Endothelial cell (in vitro differentiated cells): ENCODE results near the gene TMTC4. TPM values are rescaled to one million over a fixed set of nuclear protein-coding genes. Genes with fewer than 3 reads are reported as not detected.
A peak's percentile ranks its signal among the peaks of the same experiment; 100 is the strongest.
"Not testable (repeated sequence)": the region's sequence is repeated elsewhere in the genome, so short reads cannot be mapped to it uniquely, and the experiment has no call there.

Source experiments
- DNase-seq: peaks from one replicate; pipeline ENCODE4 v3.0.0; 2021; ENCODE audit warnings: low spot score
- H3K27ac Mint-ChIP-seq: one replicate; pipeline ENCODE4 v1.8.0; 2021; ENCODE audit warnings: mixed read lengths, inconsistent platforms; ENCODE audit not compliant: unreplicated experiment
- H3K27me3 Mint-ChIP-seq: one replicate; pipeline ENCODE4 v1.8.0; 2021; ENCODE audit warnings: mild to moderate bottlenecking, moderate library complexity, mixed read lengths, inconsistent platforms; ENCODE audit not compliant: unreplicated experiment
- H3K36me3 Mint-ChIP-seq: one replicate; pipeline ENCODE4 v1.8.0; 2021; ENCODE audit warnings: mild to moderate bottlenecking, low read depth, mixed read lengths, inconsistent platforms; ENCODE audit not compliant: unreplicated experiment
- H3K4me1 Mint-ChIP-seq: one replicate; pipeline ENCODE4 v1.8.0; 2021; ENCODE audit warnings: mild to moderate bottlenecking, mixed read lengths, inconsistent platforms; ENCODE audit not compliant: unreplicated experiment
- H3K4me3 Mint-ChIP-seq: one replicate; pipeline ENCODE4 v1.8.0; 2021; ENCODE audit warnings: mild to moderate bottlenecking, mixed read lengths, inconsistent platforms; ENCODE audit not compliant: unreplicated experiment
- H3K9me3 Mint-ChIP-seq: one replicate; pipeline ENCODE4 v1.8.0; 2021; ENCODE audit warnings: mixed read lengths, inconsistent platforms; ENCODE audit not compliant: unreplicated experiment
- total RNA-seq: library from RNA; stranded (reverse); fragmentation: NEBNext Ultra II Directional; extraction: Animal tissue kit (Norgen Biotek cat#: 25700); gene quantifications from one replicate; pipeline ENCODE4 v1.2.1, GENCODE V29; 2021; ENCODE audit not compliant: unreplicated experiment
- TF ChIP-seq, protein P1 (sequence below): fragments of 200-600 bp; sonication (generic); IDR thresholded peaks from one replicate; pipeline ENCODE4 v1.5.0; 2021; ENCODE audit warnings: antibody characterized with exemption; ENCODE audit not compliant: unreplicated experiment

Gene TMTC4
- total RNA-seq, 1 donor from 2014 or later = 40.1 TPM

DNA sequence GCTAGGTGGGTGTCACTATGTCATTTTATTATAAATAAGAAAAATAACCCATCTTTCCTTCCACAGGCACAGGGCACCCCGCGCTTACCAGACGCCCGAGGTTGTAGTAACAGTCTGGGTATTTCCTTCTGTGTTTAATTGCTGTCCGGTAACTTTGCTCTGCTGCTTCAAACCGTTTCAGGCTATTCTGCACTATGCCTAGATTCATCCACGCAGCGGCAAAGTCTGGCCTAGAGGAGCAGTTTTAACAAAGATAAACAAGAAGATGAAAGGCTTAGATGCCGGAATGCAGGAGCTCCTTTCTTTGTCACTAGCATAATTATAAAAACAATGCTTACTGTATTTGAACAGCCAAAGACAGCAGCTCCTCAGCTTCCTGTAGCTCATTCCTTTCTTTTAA, 49.1 kb downstream of the TMTC4 start:
- Mint-ChIP-seq H3K27ac (no peak overlapping the region), H3K4me3 (no peak overlapping the region), H3K9me3 (no peaks in the 10 kb centered on the region), H3K36me3 (peaks cover 64% of the 10 kb centered on the region), H3K4me1 (peaks cover 16% of the 10 kb centered on the region), H3K27me3 (peaks cover 5% of the 10 kb centered on the region)
- no peak for DNase-seq
- TF ChIP-seq, protein P1, sequence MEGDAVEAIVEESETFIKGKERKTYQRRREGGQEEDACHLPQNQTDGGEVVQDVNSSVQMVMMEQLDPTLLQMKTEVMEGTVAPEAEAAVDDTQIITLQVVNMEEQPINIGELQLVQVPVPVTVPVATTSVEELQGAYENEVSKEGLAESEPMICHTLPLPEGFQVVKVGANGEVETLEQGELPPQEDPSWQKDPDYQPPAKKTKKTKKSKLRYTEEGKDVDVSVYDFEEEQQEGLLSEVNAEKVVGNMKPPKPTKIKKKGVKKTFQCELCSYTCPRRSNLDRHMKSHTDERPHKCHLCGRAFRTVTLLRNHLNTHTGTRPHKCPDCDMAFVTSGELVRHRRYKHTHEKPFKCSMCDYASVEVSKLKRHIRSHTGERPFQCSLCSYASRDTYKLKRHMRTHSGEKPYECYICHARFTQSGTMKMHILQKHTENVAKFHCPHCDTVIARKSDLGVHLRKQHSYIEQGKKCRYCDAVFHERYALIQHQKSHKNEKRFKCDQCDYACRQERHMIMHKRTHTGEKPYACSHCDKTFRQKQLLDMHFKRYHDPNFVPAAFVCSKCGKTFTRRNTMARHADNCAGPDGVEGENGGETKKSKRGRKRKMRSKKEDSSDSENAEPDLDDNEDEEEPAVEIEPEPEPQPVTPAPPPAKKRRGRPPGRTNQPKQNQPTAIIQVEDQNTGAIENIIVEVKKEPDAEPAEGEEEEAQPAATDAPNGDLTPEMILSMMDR = no peak

DNA sequence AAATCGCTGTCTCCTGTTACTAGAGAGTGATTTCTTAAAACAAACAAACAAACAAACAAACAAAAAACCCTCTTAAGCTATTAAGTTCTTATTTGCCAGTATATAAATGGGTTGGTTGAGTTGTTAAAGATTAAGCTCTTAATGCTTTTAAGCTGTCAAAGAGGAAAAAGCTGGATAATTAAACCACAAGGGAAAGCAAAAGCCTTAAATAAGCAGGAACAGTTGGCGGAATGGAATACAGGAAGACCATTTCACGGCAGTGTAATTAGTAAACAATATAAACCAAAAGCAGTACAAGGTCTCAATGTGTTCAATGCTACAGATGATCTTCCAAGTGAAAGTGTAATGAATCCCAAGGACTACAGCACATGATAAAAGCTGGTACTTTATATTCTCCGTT, 53.8 kb downstream of the TMTC4 start:
- H3K4me1 Mint-ChIP-seq = peaks cover 11% of the 10 kb centered on the region
- H3K36me3 Mint-ChIP-seq = peaks cover 54% of the 10 kb centered on the region

DNA sequence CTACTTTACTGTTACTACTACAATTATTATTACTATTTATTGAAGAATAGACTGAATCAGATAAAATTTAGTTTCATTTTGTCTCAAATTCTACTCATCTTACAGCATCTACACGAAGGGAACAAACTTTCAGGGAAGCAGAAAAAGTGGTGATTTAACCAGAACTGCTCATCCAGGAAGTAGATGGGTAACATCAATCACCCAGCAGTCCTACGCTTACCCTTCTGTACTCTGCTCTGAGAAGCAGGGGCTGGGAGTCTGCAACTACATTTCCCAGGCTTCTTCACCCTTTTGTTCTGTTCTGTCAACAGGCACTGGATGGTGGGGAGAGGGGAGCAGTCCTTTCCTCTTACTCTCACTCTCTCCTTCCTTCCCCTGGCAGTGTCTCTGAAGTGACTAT, 54.7 kb downstream of the TMTC4 start:
- DNase-seq = no peak
- H3K27ac Mint-ChIP-seq = no peak overlapping the region
- H3K9me3 Mint-ChIP-seq = peaks cover 5% of the 10 kb centered on the region
- no peaks in the 10 kb centered on the region for H3K27me3 Mint-ChIP-seq
- no peak overlapping the region for H3K4me3 Mint-ChIP-seq
- H3K36me3 Mint-ChIP-seq = peaks cover 51% of the 10 kb centered on the region
- H3K4me1 Mint-ChIP-seq = peaks cover 11% of the 10 kb centered on the region
- TF ChIP-seq, protein P1 = no peak

More for the DNA sequence above, 53.8 kb downstream of the TMTC4 start:
- peak overlapping the region; percentile 22 for H3K27ac Mint-ChIP-seq
- no peak for DNase-seq
- H3K9me3 Mint-ChIP-seq = peaks cover 5% of the 10 kb centered on the region
- TF ChIP-seq, protein P1 = no peak
- H3K4me3 Mint-ChIP-seq = peak overlapping the region; percentile 22
- H3K27me3 Mint-ChIP-seq = no peaks in the 10 kb centered on the region

DNA sequence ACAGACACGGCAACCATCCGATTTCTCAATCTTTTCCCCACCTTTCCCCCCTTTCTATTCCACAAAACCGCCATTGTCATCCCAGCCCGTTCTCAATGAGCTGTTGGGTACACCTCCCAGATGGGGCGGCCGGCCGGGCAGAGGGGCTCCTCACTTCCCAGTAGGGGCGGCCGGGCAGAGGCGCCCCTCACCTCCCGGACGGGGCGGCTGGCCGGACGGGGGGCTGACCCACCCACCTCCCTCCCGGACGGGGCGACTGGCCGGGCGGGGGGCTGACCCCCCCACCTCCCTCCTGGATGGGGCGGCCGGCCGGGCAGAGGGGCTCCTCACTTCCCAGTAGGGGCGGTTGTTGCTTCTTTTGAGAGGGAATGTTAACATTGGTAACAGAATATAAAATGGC, 55.7 kb downstream of the TMTC4 start:
- not testable (repeated sequence) for DNase-seq, H3K9me3 Mint-ChIP-seq, H3K4me3 Mint-ChIP-seq, H3K27me3 Mint-ChIP-seq, H3K27ac Mint-ChIP-seq
- H3K4me1 Mint-ChIP-seq = peaks cover 13% of the 10 kb centered on the region
- peaks cover 47% of the 10 kb centered on the region for H3K36me3 Mint-ChIP-seq

DNA sequence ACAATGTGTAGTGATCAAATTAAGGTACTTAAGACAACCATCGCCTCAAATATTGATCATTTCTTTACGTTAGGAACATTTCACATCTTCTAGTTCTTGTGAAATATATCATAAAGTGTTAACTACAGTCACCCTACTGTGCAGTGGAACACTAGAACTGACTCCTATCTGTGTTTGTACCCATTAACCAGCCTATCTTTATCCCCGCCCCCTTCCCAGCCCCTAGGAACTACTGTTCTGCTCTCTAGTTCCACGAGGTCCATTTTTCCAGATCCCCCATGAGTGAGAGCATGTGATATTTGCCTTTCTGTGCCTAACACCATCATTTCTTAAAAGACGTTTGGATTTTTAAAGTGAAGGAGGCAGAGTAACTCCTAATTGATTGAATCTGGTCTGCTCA, 61.6 kb downstream of the TMTC4 start:
- Mint-ChIP-seq H3K36me3 (peaks cover 20% of the 10 kb centered on the region), H3K27ac (no peak overlapping the region)

More for the DNA sequence above, 61.6 kb downstream of the TMTC4 start:
- Mint-ChIP-seq H3K4me3 (no peak overlapping the region), H3K27me3 (peaks cover 2% of the 10 kb centered on the region), H3K9me3 (peaks cover 5% of the 10 kb centered on the region), H3K4me1 (peaks cover 31% of the 10 kb centered on the region)
- TF ChIP-seq, protein P1 = no peak
- DNase-seq = no peak
